Activated T-helper 9 cell treated with anti-CD3 and anti-CD28 coated beads, Interleukin-2, amount 50 U/mL, for 16 hours (primary cell): ENCODE results near the gene CYP4F8.
"Not testable (repeated sequence)": the region's sequence is repeated elsewhere in the genome, so short reads cannot be mapped to it uniquely, and the experiment has no call there.

Experiments
- DNase-seq: peaks from one replicate; pipeline ENCODE4 v3.0.0-alpha.2; 2020; ENCODE audit warnings: low read depth

Gene CYP4F8

GRCh38 chr19:15644066-15644741, 29.2 kb downstream of the CYP4F8 start:
- DNase-seq: no peak

DNA sequence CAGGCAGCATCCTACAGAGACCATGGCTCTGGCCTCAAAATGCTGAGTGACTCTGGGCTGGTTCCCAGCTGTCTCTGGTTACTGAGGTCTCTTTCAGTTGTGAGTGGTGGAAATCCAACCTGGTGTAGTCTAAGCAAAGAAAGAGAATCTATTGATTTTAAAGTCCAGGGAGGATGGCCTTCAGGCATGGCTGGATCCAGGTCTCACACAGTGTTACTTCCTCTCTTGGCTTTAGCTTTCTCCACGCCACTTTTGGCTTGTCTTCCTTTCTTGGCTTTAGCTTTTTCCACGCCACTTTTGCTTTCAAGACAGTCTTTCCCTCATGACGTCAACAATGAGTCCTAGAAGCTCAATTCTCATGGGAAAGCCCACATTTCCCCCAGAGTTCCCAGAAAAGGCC, 29.8 kb downstream of the CYP4F8 start:
- DNase-seq: no peak

DNA sequence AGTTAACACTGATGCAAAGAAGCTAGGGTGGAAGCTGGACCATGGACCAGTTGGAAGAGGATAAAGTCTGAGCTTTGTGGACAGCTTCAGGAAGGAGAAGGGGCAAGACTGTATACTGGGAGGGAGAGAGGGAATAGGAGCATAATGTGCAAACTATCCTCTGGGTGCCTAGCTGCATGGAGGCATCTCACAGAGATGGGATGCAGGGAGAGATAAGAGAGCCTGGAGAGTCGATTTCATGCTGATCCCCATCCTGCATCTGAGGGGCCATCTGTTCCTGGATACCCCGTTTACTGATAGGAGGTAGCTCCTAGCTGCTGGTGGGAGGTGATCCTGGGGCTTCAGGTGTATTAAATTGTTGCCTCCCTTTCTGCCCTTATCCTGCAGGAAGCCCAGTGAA, 34.5 kb downstream of the CYP4F8 start:
- DNase-seq: no peak

DNA sequence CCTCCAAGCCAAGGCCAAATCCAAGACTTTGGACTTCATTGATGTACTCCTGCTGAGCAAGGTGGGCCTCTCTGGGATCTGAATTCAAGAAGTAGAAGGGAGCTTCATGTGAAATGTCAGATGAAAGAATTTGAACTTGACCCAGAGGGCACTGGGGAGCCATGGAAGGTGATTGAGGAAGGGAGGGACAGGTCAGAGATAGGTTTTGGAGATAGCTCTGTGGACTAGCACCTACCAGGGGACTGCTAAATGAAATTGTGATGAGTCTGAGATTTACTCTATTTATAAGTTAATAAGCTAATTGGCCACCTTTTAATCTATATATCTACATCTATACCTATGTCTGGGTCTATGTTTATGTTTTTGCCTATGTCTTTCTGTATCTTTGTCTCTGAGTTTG, 35.1 kb downstream of the CYP4F8 start:
- DNase-seq: not testable (repeated sequence)

GRCh38 chr19:15651791-15652190, 36.8 kb downstream of the CYP4F8 start:
- no peak for DNase-seq

DNA sequence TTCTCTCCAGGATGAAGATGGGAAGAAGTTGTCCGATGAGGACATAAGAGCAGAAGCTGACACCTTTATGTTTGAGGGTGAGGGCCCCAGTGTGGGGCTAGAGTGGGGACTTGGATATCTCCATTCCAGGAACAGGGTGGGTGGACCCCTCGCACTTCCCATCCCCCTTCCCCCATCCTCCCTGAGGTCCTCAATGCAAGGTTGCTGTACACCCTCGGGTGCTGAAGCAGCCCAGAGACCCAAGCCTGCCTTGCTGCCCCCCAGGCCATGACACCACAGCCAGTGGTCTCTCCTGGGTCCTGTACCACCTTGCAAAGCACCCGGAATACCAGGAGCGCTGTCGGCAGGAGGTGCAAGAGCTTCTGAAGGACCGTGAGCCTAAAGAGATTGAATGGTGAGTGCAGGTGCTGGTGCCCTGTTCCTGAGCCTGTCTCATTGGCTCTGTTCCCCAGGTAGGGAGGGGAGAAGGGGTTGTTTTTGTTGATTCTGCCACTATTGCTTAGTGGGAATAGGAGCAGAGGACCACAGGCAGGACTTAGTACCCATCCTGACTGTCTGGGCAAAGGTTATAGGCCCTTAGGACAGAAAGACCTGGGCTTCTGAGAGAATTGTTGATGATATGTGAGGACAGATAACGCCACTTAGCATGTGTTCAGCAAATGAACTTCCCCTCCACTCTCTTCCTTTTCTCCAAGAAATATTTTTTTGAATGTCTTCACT, 37.7 kb downstream of the CYP4F8 start:
- DNase-seq: no peak

GRCh38 chr19:15656467-15656866, 41.4 kb downstream of the CYP4F8 start:
- DNase-seq: no peak

GRCh38 chr19:15663247-15663646, 48.2 kb downstream of the CYP4F8 start:
- no peak for DNase-seq

GRCh38 chr19:15666186-15666585, 51.2 kb downstream of the CYP4F8 start:
- no peak for DNase-seq

DNA sequence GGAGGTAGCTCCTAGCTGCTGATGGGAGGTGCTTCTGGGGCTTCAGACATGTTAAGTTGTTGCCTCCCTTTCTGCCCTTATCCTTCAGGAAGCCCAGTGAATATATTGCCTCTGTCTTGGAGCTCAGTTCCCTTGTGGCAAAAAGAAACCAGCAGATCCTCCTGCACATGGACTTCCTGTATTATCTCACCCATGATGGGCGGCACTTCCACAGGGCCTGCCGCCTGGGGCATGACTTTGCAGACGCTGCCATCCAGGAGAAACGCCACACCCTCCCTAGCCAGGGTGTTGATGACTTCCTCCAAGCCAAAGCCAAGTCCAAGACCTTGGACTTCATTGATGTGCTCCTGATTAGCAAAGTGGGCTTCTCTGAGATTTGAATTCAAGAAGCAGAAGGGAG, 51.9 kb downstream of the CYP4F8 start:
- no peak for DNase-seq

GRCh38 chr19:15669440-15669839, 54.4 kb downstream of the CYP4F8 start:
- DNase-seq: no peak

GRCh38 chr19:15669891-15670290, 54.9 kb downstream of the CYP4F8 start:
- no peak for DNase-seq

GRCh38 chr19:15671237-15671821, 56.3 kb downstream of the CYP4F8 start:
- no peak for DNase-seq

DNA sequence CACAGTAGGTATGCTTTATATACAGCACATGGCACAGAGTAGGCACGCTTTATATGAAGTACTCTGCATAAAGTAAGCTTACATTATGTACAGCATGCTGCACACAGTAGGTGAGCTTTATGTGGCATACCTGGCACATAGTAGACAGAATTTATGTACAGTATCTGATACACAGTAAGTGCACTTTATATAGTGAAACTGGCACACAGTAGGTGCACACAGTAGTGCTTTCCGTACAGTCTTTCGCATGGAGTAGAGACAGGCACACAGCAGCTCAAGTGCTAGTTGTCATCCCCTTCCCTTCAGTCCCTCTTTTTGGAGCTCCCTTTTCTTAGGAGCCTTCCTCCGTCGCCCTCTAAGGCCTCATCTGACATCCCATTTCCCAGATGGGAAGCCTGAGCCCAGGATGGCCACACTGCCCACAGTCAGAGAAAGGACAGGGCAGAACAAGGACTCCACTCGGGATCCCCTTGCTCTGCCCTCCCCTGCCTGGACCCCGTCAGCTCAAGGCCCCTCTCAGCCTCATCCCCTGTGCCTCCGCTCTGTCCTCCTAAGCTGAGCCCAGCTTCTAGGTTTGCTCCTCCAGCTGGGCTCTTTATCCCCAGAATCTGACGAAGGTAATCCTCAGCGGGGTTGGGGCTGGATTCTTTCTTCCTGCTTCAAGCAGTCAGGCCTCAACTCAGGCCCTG, 57.0 kb downstream of the CYP4F8 start:
- no peak for DNase-seq

GRCh38 chr19:15672580-15673175, 57.7 kb downstream of the CYP4F8 start, which contains the start of gene CYP4F12:
Gene CYP4F12 (plus strand): TSS chr19:15673087. CDS start chr19:15673530, 443 bp downstream.
- DNase-seq: no peak

- DNase-seq: no peak
These were observed 58.2 kb downstream of the CYP4F8 start for GRCh38 chr19:15673176-15673654.

- DNase-seq: no peak
These were observed 60.5 kb downstream of the CYP4F8 start for GRCh38 chr19:15675560-15675959.

DNA sequence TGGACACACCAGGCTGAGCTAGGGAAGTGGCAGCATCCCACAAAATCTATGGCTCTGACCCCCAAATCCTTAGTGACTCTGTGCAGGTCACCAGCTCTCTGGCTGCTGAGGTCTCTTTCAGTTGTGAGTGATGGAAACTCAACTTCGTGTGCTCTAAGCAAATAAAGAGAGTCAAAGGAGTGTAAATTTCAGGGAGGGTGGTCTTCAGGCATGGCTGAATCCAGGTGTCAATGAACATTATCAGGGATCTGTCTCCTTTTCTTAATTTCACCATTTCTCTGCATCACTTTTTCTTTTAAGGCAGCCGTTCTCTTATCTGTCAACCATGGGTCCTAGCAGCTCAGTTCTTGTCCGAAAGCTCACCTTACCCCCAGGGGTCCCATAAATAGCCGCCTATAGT, 64.1 kb downstream of the CYP4F8 start:
- DNase-seq: no peak

GRCh38 chr19:15679865-15680264, 64.8 kb downstream of the CYP4F8 start:
- DNase-seq: not testable (repeated sequence)
